Vagina (tissue), 2 donors: ENCODE results near the gene ZNF410.

Experiments
- CTCF ChIP-seq, 3 experiments: fragments of 450-650 bp in 2 of 3; fragments of 200-600 bp in 1 of 3; sonication (generic) in 1 of 3; IDR thresholded peaks; one replicate each; pipeline ENCODE4 v1.5.1; 2017 to 2019; ENCODE audit warnings: antibody characterized with exemption in 3 of 3, mild to moderate bottlenecking in 2 of 3, moderate library complexity in 2 of 3
- POLR2A ChIP-seq, 2 donors: fragments of 450-650 bp; IDR thresholded peaks; one replicate each; pipeline ENCODE4 v1.6.1; 2017; ENCODE audit warnings: antibody characterized with exemption in 2 of 2, mild to moderate bottlenecking in 2 of 2, moderate library complexity in 2 of 2

- TF ChIP-seq POLR2A (IDR thresholded peaks at IDR 0.05) (no peak), CTCF (IDR thresholded peaks at IDR 0.05) (no peak)
Measured at GRCh38 chr14:73965216-73965615, 78.6 kb downstream of the ZNF410 start.
